ENCODE results near the gene FANK1.

Gene FANK1

DNA sequence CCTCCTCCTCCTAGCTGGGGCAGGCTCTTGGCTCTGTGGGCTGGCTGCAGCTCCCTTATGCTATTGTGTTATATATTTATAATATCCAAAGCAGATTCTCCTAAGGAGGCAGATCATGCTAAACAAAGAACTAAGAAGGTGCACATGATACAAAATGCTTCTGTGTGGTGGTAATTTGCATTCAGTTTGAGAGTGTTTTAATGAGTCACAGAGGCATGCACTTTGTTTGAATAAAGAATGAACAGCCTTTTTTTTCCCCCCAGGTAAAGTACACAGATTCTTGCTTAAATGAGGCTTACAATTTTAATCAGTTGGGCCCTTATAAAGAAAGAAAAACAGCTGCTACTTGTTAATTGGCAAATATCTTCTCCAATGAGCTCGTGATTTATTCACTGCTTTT lies 95.0 kb downstream of the FANK1 start:
- peak; percentile 8 for DNase-seq

DNA sequence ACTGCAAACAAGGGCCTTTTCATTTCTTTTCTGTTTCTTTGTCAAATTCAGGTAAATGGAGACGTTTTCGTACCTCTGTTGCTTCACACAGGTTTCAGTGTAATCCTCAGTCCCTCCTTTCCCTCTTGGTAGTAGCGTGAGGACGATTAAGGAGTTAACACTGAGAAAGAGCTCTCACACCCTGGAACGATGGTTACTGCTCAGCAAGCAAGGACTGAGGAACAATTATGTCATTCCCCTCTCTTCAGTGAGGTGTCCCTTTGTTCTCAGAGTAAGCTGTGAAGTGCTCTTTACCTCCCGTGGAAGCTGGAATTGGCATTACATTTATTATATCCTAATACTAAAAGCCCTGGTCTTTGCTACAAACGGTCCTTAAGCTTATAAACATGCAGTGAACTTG lies 95.9 kb downstream of the FANK1 start:
- DNase-seq: peak; percentile 16

DNA sequence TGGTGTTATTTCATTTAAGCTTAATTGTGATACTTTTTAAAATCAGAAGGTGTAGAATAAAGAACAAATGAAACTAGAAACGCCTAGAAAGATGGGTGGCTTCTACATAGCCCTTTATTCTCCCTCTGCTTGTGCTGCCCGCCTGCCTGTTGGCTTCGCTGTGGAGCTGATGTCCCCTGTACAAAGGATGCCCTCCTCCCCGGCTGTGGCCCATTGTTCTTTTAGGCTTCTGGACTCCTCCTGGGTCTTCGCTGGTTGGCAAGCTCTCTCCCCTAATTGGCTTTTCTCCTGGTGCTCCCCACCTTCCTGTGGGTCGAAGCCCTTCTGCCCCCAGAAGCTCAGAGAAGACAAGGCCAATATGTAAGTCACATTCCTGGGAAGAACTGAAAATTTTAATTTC lies 98.2 kb downstream of the FANK1 start:
- no peak for DNase-seq

DNA sequence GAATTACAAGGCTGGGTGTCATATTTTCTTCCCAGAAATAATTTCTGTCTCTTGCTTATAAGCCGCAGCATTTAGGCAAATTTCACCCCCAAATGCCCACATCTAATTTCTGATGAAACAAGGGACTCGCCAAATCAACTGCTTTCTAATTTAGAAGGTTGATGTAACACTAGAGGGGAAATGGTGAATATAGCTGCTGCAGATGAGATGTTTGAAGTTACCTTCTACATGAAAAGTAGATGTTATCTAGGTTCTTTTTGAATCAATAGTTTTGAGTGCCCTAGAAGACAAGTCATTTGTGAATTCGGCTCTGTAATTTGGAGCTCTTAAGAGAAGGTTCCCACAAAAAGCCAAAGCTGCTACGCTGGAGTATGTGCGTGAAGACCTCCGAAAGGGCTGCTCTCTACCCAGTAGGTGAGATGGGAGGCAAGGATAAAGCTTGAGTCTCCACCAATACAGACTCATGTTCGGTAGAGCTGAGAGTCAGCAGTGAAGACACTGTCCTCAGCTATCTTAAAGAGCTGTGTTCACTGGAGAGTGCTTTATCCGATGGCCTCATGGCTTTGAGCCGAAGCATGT lies 99.5 kb downstream of the FANK1 start:
- no peak for DNase-seq

DNA sequence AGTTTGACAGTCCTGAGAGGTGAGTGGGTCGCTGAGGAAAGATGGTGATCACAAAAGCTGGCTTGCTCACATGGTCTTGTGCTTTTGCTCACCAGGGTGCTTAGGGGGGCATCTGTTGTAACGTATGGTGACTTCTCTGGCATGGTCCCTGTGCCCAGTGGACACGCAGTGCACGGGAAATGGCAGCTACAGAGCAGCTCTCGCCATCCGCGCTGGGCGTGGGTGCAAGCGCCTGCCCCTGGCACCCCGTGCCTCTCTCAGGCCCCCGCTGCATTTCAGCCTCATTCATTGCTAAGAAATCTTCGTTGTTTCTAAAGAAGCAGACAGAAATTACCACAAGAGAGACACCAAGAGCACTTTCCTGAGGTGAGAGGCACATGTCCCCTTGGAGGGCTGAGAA lies 101.2 kb downstream of the FANK1 start:
- no peak for DNase-seq

DNA sequence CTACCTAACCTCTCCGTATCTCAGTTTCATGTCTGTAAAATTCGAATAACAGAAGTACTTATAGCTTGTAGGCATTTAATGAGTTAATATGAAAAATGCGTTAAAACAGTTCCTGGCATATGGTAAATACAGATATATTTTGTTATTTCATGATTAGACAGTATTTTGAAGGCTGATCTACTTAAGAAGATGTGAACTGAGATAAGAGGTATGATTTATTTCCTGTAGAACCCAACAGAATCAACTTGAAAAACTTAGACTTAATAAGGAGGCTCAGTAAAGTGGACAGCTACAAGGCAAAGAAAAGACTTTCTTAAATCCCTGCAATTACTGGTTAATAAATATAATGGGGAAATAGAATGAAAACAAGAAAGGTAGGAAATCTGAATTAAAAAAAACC lies 103.3 kb downstream of the FANK1 start:
- no peak for DNase-seq

DNA sequence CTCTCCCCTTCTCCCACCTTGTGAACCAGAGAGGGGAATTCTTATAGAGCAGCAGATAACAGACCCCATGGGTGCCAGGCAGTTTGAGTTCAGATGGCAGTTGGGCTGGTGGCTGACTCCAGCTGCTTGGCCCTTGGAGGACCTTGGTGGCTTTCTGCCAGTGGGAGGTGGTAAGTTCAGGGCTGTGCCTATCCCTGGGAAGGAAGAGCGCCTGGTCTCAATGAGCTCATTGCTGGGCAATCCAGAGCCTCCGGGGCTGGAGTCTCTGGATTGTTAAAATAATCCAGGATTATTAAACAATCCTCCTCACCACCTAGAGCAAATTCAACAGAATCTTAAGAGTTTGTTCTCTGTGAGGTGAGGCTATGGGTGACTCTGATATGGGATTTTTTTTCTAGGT lies 105.2 kb downstream of the FANK1 start:
- peak; percentile 20 for DNase-seq

DNA sequence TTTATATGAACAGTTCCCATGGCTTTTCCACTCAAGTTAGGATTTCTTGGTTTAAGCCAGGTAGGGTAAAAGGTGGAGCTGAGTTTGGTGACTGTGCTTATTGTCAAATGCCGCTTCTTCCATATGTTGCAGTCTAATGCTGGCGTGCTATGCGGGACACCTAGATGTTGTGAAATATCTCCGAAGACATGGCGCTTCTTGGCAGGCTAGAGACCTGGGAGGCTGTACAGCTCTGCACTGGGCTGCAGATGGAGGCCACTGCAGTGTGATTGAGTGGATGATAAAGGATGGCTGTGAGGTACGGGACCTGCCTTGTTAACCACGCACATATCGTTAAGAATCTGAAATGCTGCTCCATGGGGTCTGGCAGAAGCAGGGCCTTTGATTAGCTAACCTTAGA lies 108.4 kb downstream of the FANK1 start:
- DNase-seq: no peak

DNA sequence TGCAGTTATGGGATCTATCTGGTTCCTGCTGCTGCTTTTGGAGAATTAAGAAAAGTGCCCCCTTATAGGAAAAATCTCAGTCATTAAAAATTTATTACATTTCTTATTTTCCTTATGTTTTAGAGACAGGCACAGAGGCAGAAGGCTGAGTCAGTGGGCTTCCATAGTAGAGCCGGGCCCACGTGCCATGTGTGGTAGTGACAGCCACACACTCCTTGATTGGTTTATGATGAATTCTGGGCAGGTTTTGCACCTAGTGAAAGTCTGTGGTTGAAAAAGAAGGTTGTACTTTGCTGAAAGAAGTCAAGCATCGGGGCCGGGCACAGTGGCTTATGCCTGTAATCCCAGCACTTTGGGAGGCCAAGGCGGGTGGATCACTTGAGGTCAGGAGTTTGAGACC lies 109.9 kb downstream of the FANK1 start:
- DNase-seq: no peak

DNA sequence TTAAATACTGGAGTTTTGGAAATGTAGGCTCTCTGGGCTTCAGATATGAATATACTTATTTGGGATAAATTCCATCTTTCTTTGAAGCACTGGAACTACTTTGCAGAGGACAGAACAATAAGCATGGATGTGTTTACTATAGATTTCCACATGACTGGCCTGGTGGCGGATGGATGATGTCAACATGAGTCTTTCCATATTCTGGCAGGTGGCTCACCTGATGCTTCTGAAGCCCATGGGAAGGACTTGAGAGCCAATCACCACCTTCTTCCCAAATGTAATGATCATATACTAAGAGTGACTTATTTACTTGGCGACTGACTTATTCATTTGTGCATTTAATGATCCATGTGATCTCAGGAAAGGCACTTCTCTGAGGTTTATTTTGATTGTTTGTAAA lies 110.5 kb downstream of the FANK1 start:
- peak; percentile 88 for DNase-seq

DNA sequence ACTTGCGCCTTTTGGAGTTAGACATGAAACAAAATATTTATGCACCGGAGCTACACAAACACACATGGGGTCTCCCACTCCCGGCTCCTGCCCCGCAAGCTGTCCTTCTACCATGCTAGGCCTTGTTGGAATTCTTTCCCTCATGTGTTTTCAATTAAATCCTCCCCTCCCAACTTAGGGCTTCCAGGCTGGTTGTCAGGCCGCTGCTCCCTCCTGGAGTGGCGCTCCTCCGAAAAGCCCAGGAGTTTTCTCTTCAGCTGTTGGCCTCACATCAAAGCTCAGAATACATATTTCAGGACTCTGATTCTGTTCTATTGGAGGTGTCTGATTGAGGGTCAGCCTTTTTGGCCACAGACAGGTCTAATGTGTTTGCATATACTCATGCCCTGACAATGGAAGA lies 113.3 kb downstream of the FANK1 start:
- DNase-seq: no peak

DNA sequence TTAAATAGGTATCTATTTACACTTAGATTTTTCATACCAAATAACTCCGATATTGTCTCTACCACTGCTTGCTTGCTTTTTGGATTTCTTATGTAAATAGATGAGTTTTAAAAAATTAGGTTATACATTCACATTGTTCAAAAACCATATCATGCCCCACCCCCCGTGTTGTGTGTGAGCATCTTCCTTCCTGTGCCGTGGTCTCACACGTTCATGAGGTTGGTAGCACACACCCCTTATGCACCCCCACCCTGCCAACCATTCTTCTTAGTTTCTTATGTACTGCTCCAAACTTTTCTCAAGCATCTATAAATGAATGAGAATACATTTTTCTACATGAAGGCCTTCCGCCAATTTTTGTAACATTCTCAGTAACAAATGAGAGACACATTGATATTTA lies 115.6 kb downstream of the FANK1 start:
- no peak for DNase-seq

DNA sequence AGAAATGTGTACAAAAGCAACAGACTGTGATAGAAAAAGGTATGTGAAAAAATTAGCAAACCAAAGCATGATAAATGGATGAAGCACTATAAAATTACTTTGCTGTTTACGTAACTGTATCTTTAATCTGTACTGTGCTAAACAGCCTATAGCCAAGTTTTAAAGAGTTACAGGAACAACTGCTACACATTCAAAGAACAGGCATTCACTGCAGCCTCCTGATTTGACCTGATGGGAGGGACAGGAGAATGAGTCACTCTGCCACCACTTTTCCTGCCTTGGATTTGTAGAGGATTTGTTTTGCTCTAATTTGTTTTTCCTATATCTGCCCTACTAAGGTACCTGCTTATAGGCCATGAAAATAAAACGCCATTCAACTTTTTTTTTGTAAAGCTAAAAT lies 116.1 kb downstream of the FANK1 start:
- peak; percentile 76 for DNase-seq

DNA sequence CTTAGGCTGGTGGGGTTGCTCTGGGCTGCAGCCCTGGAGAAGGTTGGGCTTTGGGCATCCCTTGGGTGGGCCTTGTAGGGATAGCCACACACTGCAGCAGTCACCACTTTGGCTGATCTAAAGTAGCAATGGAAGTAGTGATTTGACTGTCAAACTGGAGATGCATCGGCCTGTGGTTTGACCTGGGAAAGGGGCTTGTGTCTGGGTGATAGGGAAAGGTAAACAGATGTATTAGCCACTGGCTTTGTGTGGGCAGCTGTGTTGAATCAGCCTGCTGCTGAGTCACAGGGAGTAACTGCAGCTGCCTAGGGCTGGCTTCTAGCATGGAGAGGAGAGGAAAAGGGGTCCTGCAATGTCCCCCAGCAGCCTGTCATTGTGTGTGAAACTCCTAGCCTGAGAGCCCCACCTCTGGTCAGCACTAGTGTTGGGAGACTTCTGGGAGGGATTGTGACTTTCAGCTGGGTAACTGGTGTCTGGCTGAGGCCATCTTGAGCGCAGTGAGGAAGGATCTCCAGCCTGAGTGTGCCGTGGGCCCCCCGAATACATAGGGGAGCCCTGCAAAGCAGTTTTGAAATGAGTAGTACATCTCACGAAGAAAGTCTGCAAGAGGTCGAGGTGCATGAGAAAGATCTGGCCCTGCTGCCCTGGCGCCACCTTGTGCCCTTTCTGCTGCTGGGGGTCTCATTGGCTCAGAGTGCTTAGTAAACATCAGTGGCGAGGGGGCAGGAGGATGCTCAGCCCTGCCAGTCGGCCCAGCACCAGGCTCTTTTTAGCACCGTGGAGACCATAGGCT lies 117.3 kb downstream of the FANK1 start:
- peak; percentile 96 for DNase-seq

DNA sequence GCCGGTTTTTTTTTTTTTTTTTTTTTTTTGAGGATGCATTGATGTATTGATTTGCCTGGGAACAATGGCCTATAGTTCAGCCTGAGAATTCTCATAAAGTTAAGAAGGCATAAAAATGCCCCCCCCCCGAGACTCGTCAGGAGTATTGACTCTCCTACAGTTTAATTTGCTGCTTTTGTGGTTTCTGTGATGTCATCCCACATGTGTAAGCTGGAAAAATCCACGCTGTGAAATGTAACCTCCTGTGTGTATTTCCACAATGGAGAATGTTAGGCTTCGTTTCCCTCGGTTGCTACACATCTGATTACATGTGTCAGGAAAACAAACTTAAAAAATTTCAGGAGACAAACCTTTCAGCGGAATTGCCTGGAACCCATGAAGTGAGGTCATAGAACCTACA lies 117.9 kb downstream of the FANK1 start:
- DNase-seq: peak; percentile 90

DNA sequence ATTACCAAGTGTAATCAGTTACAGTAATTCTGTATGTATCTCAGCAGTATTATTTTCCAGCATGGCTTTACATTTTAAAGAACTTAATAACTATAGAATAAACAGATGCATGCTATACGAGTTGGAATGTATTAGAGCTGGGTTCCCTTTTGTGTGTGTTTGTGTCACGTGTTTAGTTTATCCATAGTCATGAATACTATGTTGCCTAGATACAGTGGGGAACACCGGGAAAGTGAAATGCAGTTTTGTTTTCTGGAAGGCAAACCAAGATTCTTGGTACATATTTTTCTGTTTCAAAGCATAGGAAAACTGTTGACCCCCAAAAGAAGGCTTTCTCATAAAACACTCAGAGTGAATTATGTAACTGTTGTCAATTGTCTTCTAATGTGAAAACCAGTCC lies 119.0 kb downstream of the FANK1 start:
- peak; percentile 41 for DNase-seq

DNA sequence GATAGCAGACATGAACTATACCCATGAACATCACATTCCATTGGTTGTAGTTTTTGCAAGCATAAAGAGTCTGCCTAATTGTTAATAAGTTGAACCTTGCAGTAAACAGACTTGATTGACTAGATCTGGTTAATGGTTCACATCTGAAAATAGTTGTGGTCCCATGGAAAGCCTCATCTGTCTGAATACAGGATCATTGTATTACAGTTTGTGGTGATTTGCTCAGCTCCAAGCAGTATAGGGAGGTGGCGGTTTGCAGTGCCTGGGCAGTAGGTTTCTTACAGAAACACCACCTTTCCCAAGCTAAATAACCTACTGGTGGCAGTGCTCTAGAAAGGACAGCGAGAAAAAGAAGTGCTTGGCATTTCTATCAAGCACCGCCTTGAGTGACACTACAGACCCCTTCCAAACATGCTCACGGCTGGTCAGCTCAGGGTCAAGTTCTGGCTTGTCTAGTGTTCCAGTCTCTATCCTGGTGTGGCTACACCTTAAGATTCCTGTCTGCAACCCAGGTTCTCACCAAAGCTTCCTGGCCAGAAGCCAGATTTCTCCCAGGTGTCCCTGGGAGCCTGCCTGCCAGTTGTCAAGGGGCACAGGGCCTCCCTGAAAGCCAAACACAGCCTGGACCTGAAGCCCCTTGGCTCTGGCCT lies 119.9 kb downstream of the FANK1 start:
- peak; percentile 25 for DNase-seq

DNA sequence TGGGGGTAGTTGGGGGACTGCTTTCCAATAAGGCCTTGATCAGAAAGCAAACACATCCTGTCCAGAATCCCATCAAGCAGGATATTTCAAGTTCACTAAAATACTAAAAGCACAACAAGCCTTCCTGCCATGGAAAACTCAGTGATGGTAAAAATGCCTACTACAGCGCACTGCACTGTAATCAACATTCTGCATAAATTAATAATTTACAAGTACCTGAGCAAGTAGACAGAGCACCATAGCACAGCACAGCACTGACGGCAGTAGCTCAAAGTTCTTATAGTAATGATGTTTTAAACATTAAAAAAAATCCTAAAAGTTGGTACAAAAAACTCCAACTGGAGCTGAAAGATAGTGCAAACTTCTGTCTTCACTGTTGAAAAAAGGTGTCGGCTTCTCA lies 120.5 kb downstream of the FANK1 start:
- DNase-seq: no peak

DNA sequence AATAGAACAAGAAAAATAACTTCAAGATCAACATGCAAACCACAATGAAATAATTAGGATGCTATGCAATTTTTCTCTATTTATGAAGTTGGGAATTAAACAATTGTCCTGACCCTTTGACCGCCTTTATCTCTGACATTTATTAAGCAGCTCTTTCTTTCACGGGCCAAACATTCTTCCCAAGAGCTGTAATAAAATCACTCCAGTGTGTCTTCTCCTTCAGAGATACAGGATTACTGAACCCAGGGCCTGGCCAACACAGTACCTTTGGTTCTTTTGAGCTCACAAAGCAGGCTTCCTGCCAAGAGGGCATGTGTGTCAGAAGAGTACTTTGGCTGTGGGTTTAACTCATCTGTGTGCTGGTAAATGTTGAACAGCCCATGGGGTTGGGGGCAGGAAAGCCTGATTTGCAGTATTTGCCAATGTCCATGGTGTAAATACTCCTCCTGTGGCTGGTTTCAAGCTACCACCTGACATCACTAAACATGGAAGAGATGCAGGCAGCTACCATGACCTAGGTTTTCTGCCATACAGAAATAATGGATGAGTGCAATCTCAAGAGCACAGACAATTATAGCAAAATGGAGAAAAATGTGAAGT lies 121.7 kb downstream of the FANK1 start:
- peak; percentile 42 for DNase-seq

DNA sequence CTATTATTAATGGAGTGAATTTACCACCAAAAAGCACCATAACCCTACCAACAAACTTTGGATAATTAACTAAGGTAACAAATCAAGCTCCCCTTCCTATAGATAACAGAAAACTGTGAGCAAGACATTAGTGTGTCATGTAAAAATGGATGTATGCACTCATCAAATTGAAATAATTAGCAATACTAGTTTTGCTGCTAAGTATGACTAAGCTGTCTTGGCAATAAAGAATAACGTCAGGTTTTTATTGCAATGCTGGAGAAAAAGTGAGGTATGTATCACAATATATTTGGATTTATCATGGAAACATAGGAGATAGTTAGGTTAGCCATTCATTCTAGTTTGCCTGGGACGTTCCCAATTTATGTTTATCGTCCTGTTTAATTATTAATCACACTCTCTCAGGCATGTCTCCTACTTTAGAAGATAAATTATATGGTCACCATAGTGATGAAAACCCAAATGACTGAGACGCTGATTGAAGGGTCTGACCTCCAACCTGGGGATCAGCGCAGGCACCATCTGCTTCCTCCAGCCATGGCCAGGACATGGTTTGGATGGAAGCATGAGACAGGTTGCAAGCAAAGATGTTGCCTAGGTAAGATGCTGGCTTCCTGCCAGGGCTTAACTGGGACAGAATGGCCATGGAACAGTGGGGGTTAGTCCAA lies 125.6 kb downstream of the FANK1 start:
- peak; percentile 92 for DNase-seq

DNA sequence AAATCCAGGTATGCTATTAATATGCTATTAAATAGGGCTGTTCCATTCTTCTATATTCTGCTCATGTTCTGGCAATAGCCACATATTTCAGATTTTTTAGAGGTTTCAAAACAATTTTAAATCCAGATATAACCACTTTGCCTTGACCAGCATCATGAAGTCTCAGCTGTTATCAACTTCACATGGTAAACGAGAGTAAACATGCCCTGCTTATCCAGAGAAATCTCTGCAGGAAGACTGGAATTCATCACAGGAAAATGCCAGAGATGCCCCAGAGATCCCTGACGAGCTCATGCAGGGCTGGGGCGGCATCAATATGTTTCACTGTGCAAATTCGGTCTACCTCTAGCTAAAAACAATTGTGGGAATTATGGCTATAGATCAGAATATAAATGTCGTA lies 126.5 kb downstream of the FANK1 start:
- DNase-seq: no peak

DNA sequence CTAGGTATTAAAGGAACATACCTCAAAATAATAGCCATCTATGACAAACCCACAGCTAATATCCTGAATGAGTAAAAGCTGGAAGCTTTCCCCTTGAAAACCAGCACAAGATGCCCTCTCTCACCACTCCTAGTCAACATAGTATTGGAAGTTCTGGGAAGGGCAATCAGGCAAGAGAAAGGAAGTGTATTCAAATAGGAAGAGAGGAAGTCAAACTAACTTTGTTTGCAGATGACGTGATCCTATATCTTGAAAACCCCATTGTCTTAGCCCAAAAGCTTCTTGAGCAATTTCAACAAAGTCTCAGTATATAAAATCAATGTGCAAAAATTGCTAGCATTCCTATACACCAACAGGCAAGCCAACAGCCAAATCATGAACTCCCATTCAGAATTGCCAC lies 131.3 kb downstream of the FANK1 start:
- DNase-seq: no peak

DNA sequence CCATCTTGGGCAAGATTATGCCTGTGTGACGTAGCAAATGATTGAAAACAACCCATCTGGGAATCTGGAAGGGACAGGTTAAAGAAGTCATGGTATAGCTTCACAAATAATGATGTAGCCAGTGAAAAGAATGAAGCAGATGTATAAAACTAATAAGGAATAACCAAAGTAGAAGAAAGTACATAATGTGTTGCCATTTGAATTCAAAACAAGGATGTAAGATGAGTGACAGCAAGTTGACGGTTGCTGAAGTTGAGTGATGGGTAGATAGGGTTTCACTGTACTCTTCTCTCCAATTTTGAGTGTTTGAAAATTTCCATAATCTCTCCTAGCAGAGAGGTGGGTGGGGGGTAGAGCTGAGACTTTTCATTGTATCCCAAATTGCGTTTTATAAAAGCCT lies 133.6 kb downstream of the FANK1 start:
- DNase-seq: no peak

DNA sequence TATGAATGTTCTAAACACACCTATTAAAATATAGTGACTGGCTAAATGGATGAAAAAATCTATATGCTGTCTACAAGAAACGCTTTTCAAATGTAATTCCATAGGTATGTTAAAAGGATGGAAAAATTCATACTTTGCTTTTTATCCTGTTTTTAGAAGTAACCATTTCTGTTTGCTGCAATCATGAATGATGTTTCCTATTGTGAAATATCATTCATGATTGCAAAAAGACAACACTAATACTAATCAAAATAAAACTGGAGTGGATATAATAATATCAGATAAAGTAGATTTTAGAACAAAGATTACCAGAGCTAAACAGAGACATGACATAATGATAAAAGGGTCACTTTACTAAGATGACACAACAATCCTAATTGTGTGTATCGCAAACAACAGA lies 138.2 kb downstream of the FANK1 start:
- DNase-seq: no peak

All from DMS53 (cell line).